Putamen (tissue), 1 donor: Measurements from ENCODE around the gene HES5.

Experiments
- DNase-seq: peaks from one replicate; pipeline ENCODE4 v3.0.0-alpha.2; 2016; ENCODE audit warnings: low spot score

HES5 gene

GRCh38 chr1:2514863-2515762 lies 14.9 kb downstream of the HES5 start:
- DNase-seq, result no peak

- no peak for DNase-seq
These were observed 16.0 kb downstream of the HES5 start for GRCh38 chr1:2513939-2514652.

GRCh38 chr1:2512862-2513421 lies 17.1 kb downstream of the HES5 start:
- DNase-seq, result no peak

GRCh38 chr1:2510366-2511155 lies 19.5 kb downstream of the HES5 start:
- DNase-seq, result no peak

GRCh38 chr1:2509589-2509988 lies 20.5 kb downstream of the HES5 start:
- no peak for DNase-seq

GRCh38 chr1:2508751-2509150 lies 21.3 kb downstream of the HES5 start:
- DNase-seq, result no peak

- no peak for DNase-seq
These were observed 21.9 kb downstream of the HES5 start for GRCh38 chr1:2508180-2508579.

- DNase-seq, result no peak
These were observed 22.3 kb downstream of the HES5 start for GRCh38 chr1:2507744-2508155.

GRCh38 chr1:2506901-2507565 lies 23.0 kb downstream of the HES5 start:
- DNase-seq, result no peak

- no peak for DNase-seq
These were observed 23.8 kb downstream of the HES5 start for GRCh38 chr1:2506007-2506860.

GRCh38 chr1:2505461-2505994 lies 24.5 kb downstream of the HES5 start:
- DNase-seq, result no peak

- DNase-seq, result no peak
These were observed 25.2 kb downstream of the HES5 start for GRCh38 chr1:2504949-2505272.

GRCh38 chr1:2504225-2504948 lies 25.7 kb downstream of the HES5 start:
- no peak for DNase-seq

GRCh38 chr1:2503554-2504224 lies 26.4 kb downstream of the HES5 start:
- no peak for DNase-seq

- DNase-seq, result no peak
These were observed 27.2 kb downstream of the HES5 start for GRCh38 chr1:2502661-2503553.

- no peak for DNase-seq
These were observed 27.9 kb downstream of the HES5 start for GRCh38 chr1:2502210-2502609.

- DNase-seq, result no peak
These were observed 28.3 kb downstream of the HES5 start for GRCh38 chr1:2501820-2502119.

GRCh38 chr1:2501041-2501819 lies 28.8 kb downstream of the HES5 start:
- DNase-seq, result no peak
